GM19025 (cell line): ENCODE results near the gene RBMS1.

Source experiments
- ATAC-seq: cut with Tn5 transposase; IDR thresholded peaks from one replicate; pipeline ENCODE4 v1.9.1; 2021; ENCODE audit warnings: mild to moderate bottlenecking, low read depth, moderate library complexity; ENCODE audit not compliant: unreplicated experiment

Gene RBMS1

GRCh38 chr2:160418398-160418765 lies 75.2 kb downstream of the RBMS1 start:
- ATAC-seq, result no peak

GRCh38 chr2:160417745-160418397 lies 75.7 kb downstream of the RBMS1 start:
- ATAC-seq, result no peak

- no peak for ATAC-seq
These were observed 77.6 kb downstream of the RBMS1 start for GRCh38 chr2:160415991-160416390.

- no peak for ATAC-seq
These were observed 81.7 kb downstream of the RBMS1 start for GRCh38 chr2:160411955-160412354.

GRCh38 chr2:160411167-160411566 lies 82.4 kb downstream of the RBMS1 start:
- ATAC-seq, result no peak

- ATAC-seq, result no peak
These were observed 84.1 kb downstream of the RBMS1 start for GRCh38 chr2:160409480-160409879.

GRCh38 chr2:160408959-160409291 lies 84.7 kb downstream of the RBMS1 start:
- ATAC-seq, result no peak

GRCh38 chr2:160408173-160408958 lies 85.2 kb downstream of the RBMS1 start:
- ATAC-seq, result no peak

GRCh38 chr2:160407393-160408172 lies 86.0 kb downstream of the RBMS1 start:
- peak; percentile 57 for ATAC-seq

- ATAC-seq, result peak; percentile 33
These were observed 86.8 kb downstream of the RBMS1 start for GRCh38 chr2:160406591-160407392.

- ATAC-seq, result no peak
These were observed 88.3 kb downstream of the RBMS1 start for GRCh38 chr2:160405077-160405867.

GRCh38 chr2:160402997-160403979 lies 90.3 kb downstream of the RBMS1 start:
- ATAC-seq, result no peak

GRCh38 chr2:160402501-160402900 lies 91.1 kb downstream of the RBMS1 start:
- no peak for ATAC-seq

- ATAC-seq, result no peak
These were observed 91.7 kb downstream of the RBMS1 start for GRCh38 chr2:160401895-160402294.

- no peak for ATAC-seq
These were observed 93.7 kb downstream of the RBMS1 start for GRCh38 chr2:160399880-160400279.

GRCh38 chr2:160397530-160397865 lies 96.1 kb downstream of the RBMS1 start:
- no peak for ATAC-seq

GRCh38 chr2:160394153-160394552 lies 99.5 kb downstream of the RBMS1 start:
- peak; percentile 96 for ATAC-seq

- ATAC-seq, result no peak
These were observed 101.4 kb downstream of the RBMS1 start for GRCh38 chr2:160392201-160392600.
